ENCODE measurements around the gene SIRPB2.
A peak's percentile ranks its signal among the peaks of the same experiment; 100 is the strongest.

The SIRPB2 gene

GRCh38 chr20:1499528-1500420, 8.6 kb upstream of the SIRPB2 start:
- no peak for DNase-seq (ENCODE audit: low read depth)

DNA sequence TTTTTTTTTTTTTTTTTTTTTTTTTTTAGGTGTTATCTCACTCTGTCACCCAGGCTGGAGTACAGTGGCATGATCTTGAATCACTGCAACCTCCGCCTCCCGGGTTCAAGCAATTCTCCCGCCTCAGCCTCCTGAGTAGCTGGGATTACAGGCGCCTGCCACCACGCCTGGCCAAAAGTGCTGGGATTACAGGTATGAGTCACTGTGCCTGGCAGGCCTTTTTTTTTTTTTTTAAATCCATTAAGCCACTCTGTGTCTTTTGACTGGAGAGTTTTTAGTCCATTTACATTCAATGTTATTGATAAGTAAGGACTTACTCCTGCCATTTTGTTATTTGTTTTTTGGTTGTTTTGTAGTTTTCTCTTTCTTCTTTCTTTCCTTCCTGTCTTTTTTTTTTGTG, 6.2 kb upstream of the SIRPB2 start:
- DNase-seq (ENCODE audit: low read depth), result peak; percentile 42

- no peak for DNase-seq (ENCODE audit: low read depth)
Measured at GRCh38 chr20:1496930-1497329, 5.7 kb upstream of the SIRPB2 start.

DNA sequence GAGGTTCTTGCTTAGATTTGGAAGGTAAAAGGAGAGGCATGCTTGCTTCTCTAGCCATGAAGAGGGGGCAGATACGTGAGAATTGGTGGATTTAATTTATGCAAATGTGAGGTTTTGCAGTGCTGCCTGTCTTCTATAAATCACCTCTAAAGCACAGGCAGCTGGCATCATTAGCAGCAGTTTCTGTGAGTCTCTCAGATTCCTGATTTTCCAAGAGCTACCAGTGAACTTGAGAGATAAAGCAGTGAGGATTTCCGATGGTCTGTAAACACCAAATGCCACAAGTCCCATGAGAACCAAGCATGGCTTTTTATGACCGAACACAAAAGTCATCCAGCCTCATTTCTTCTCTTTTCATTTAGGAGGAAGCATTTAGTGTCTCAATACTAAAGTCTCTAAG, 3.2 kb upstream of the SIRPB2 start:
- no peak for DNase-seq (ENCODE audit: low read depth)

DNA sequence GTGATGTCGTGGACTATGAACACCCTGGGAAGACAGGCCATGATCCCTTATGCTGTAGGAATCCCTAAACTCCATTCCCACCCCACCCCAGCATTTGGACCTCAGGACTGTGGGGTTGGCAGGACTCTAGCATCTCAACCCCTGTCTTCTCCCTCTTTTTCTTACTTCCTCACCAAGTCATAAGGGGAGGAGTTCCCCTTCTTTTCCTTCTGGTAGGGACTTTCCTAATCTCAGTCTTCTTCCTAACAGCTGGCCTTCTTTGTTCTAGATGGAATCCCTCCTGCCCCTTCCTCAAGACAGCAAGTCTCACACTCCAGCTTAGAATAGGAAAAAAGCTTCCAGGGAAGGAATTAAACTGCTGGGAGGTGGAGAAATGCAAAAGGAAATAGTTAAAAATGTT, 2.3 kb upstream of the SIRPB2 start:
- DNase-seq (ENCODE audit: low read depth), result no peak

- no peak for DNase-seq (ENCODE audit: low read depth)
Measured at GRCh38 chr20:1491860-1492642, 831 bp upstream of the SIRPB2 start.

GRCh38 chr20:1490643-1491195, 501 bp downstream of the SIRPB2 start:
- DNase-seq (ENCODE audit: low read depth), result no peak

- DNase-seq (ENCODE audit: low read depth), result peak; percentile 25
Measured at GRCh38 chr20:1489764-1490436, 1.3 kb downstream of the SIRPB2 start.

DNA sequence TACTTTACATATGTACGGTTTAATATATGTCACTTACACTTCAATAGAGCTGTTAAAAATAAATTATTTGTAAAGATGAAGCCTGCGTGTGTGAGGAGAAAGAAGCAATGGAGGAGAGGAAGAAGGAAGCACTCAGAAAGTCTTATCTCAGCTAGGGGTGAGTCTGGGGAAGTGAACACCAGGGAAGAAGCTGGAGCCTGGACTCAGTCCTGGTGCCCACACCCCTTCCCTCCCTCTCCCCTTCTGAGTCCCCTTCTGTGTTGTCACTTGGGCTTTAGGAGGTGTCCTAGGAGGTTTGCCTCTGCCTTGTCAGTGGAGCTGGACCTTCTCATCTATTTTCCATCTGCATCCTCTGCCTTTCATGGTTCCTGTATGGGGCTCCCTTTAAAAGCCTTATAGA, 1.9 kb downstream of the SIRPB2 start:
- no peak for DNase-seq (ENCODE audit: low read depth)

GRCh38 chr20:1486566-1486965, 4.7 kb downstream of the SIRPB2 start:
- no peak for DNase-seq (ENCODE audit: low read depth)

- DNase-seq (ENCODE audit: low read depth), result peak; percentile 72
Measured at GRCh38 chr20:1484438-1485116, 6.6 kb downstream of the SIRPB2 start.

DNA sequence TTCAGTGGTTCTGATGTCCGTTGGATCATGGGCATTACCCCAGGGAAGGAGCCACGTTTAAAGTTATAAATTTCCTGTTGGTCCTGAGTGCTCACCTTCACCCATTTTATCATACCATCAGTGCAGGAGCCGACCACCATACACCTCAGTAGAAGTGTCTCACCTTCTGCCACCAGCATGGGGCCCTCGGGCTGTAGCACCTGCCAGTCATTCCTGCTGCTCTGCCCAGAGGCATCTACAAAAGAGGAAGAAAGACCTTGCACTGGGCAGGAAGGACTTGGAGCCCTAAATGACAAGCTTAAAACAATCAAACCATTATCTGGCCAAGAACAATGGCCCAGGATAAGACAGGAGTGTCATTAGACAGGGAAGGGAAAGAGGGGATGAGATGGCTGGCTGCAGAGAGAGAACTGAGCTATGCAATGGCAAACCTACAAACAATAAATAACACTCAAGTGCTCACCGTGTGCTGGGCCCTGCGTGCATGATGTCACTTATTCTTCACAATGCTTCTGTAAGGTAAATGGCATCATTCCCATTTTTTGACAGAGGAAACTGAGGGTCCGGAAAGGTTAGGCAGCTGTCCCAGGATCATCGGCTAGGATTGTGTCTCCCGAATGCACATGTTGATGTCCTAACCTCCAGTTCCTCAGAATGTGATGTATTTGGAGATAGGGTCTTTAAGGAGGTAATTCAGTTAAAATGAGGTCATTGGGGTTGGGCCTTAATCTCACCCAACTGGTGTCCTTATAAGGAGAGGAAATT, 11.2 kb downstream of the SIRPB2 start:
- no peak for DNase-seq (ENCODE audit: low read depth)

DNA sequence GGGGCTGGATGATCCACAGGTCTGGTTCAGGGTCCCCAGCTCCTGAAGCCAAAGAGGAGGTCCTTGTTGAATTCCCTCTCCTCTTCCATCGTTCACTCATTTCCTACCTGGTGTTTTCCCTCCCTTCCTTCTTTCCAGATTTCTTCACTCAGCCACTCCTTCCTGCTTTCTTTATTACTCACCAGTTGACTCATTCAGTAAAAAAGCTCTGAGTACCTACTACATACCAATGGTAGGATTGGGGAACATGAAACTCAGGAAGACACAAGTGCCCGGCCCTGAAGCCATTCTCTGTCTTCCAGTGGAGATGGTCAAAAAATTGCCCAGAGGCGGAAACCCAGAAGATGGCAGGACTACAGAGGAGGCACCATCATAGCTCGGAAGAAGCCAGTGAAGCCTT, 12.7 kb downstream of the SIRPB2 start:
- DNase-seq (ENCODE audit: low read depth), result peak; percentile 84

- no peak for DNase-seq (ENCODE audit: low read depth)
Measured at GRCh38 chr20:1477896-1478490, 13.2 kb downstream of the SIRPB2 start.

DNA sequence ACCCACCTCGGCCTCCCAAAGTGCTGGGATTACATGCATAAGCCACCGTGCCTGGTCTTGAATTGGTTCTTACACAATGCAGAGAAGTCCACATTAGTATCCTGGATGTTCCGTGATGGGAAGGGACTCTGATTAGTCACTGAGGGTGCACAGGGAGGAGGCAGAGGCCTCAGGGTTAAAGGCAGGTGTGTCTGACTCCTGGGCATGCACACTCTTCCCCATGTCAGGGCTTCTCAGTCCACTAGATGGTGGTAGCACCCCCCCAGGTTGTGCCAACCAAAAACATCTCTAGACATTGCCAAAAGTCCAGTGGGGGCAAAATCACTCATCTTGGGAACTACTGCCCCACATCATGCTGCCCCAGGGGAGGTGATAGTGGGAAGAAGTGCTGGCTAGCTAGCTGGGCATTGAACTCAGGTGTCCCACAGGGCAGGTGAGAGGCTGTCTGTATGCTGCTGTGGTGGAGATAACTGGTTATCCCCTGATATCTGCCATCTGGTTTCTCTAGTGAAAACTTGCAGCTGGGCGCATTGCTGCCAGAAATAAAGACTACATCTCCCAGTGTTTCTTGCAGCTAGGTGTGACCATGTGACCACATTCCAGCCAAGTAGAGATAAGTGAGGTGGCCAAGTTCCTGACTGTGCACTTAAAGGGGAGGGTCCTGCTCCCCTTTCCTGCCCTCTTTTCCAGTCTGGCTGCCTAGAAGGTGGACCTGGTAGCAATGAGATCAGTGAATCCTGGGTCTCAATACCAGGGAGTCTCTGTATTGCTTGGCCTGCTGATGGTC, 16.2 kb downstream of the SIRPB2 start:
- DNase-seq (ENCODE audit: low read depth), result peak; percentile 13

DNA sequence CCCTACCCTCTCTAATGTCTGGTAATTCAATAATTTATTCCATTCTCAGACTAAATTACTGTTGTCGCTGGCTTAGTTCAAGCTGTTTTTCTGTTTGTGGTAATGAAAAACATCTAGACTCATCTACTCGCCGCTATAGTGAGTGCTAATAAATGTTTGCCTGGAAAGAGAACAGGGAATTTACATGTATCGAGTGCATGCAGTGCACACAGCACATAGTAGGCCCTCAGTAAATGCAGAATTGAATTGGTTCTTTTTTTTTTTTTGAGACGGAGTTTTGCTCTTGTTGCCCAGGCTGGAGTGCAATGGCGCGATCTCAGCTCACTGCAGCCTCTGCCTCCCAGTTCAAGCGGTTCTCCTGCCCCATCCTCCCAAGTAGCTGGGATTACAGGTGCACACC, 16.9 kb downstream of the SIRPB2 start:
- no peak for DNase-seq (ENCODE audit: low read depth)

GRCh38 chr20:1473246-1474220, 17.7 kb downstream of the SIRPB2 start:
- no peak for DNase-seq (ENCODE audit: low read depth)

DNA sequence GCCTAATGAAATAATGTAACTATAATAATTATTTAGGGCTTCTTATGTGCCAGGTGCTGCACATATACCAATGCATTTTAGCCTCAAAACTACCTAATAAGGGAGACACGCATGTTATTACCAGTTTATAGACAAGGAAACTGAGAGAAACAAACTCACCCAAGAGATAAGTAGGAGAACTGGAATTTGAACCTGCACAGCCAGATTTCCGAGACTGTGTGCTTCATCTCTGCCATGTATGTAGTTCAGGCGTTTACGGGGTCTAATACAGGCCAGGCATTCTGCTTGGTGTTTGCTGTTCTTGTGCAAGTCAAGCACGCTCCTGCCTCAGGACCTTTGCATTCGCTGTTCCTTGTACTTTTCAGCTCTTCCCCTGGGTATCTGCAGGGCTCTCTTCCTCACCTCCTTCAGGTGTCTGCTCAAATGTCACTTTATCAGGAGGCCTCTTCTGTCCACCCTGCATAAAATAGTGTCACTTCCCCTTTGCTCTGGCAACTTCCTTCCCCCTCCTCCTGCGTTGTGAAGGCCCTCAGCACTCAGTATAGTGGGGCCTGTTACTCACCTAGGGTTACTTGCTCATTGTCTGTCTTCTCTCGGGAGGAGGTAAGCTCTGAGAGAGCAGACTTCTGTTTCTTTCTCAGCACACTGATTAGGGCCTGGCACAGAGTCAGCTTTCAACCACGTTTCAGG, 18.5 kb downstream of the SIRPB2 start:
- DNase-seq (ENCODE audit: low read depth), result no peak

Data from ELR (cell line).